Hepatocyte (in vitro differentiated cells): ENCODE data around the gene NUCB1.

ENCODE experiments used
- CTCF ChIP-seq: fragments of 200-600 bp; sonication (generic); IDR thresholded peaks from 2 replicates; pipeline ENCODE4 v1.5.1; 2016; ENCODE audit warnings: antibody characterized with exemption, mild to moderate bottlenecking; ENCODE audit not compliant: poor library complexity
- EZH2 ChIP-seq: fragments of 200-600 bp; sonication (generic); IDR thresholded peaks from 2 replicates; pipeline ENCODE4 v1.6.1; 2016; ENCODE audit warnings: antibody characterized with exemption, mild to moderate bottlenecking, borderline replicate concordance

- TF ChIP-seq CTCF: no peak
- no peak for TF ChIP-seq EZH2
Observed at GRCh38 chr19:48958006-48958405, 57.9 kb downstream of the NUCB1 start.
